Calu3 (cell line): ENCODE measurements around the gene ZNF581. TPM values are rescaled to one million over a fixed set of nuclear protein-coding genes. Genes with fewer than 3 reads are reported as not detected.

Experiments used
- BruUV-seq: library from RNA; stranded (reverse); fragments of 400-500 nt; replicated peaks from 2 replicates; lab custom pipeline; 2021; lab: Mats Ljungman, UMichigan
- CTCF ChIA-PET: fragments of 300-600 bp; sonication (Branson Sonifier 250); formaldehyde crosslinking; loops from one replicate; lab custom pipeline; 2022; ENCODE audit warnings: antibody characterized with exemption; lab: Charles Lee
- DNase-seq: peaks from one replicate; pipeline ENCODE4 v3.0.0; 2022
- H3K27ac Mint-ChIP-seq: one replicate; pipeline ENCODE4 v1.8.0; 2022; ENCODE audit warnings: mixed read lengths; ENCODE audit not compliant: unreplicated experiment
- H3K27me3 Mint-ChIP-seq: one replicate; pipeline ENCODE4 v1.8.0; 2022; ENCODE audit warnings: mixed read lengths; ENCODE audit not compliant: unreplicated experiment
- H3K36me3 Mint-ChIP-seq: one replicate; pipeline ENCODE4 v1.8.0; 2022; ENCODE audit warnings: mild to moderate bottlenecking, moderate library complexity, mixed read lengths; ENCODE audit not compliant: insufficient read depth, unreplicated experiment
- H3K4me1 Mint-ChIP-seq: one replicate; pipeline ENCODE4 v1.8.0; 2022; ENCODE audit warnings: mild to moderate bottlenecking, low read depth, mixed read lengths; ENCODE audit not compliant: unreplicated experiment
- H3K4me3 Mint-ChIP-seq: one replicate; pipeline ENCODE4 v1.8.0; 2022; ENCODE audit warnings: mild to moderate bottlenecking, low read depth, moderate library complexity, mixed read lengths; ENCODE audit not compliant: unreplicated experiment
- H3K9me3 Mint-ChIP-seq: one replicate; pipeline ENCODE4 v1.8.0; 2022; ENCODE audit warnings: low read depth, mixed read lengths; ENCODE audit not compliant: unreplicated experiment
- CTCF ChIP-seq: fragments of 200-600 bp; IDR thresholded peaks from one replicate; pipeline ENCODE4 v1.8.0; 2022; ENCODE audit warnings: antibody characterized with exemption; ENCODE audit not compliant: unreplicated experiment
- intact Hi-C: fragments of 100-400 bp; cut with micrococcal nuclease; formaldehyde crosslinking; loops from one replicate; pipeline ENCODE4 v1.10.0; 2022; ENCODE audit not compliant: unreplicated experiment
- total RNA-seq: library from RNA; stranded (reverse); gene quantifications from 2 replicates; pipeline ENCODE4 v1.2.3, GENCODE V29; 2022

ZNF581 gene
- total RNA-seq, 1 experiment from 2014 or later = 33.1 TPM

- Mint-ChIP-seq H3K4me3 (peak overlapping the region; percentile 8), H3K4me1 (peaks cover 60% of the 10 kb centered on the region), H3K27me3 (no peaks in the 10 kb centered on the region), H3K36me3 (peaks cover 93% of the 10 kb centered on the region), H3K9me3 (no peaks in the 10 kb centered on the region), H3K27ac (no peak overlapping the region)
- CTCF ChIA-PET = interaction anchor here (1.5 kb wide), 1 partner anchor 38 kb away, joined by 9 read pairs; no protein-coding TSS in a partner anchor
- intact Hi-C loops = no loop called here
- no peak for TF ChIP-seq CTCF
- BruUV-seq = no TSS peak
- DNase-seq = no peak
Measured at GRCh38 chr19:55670280-55671053, 27.0 kb downstream of the ZNF581 start.

DNA sequence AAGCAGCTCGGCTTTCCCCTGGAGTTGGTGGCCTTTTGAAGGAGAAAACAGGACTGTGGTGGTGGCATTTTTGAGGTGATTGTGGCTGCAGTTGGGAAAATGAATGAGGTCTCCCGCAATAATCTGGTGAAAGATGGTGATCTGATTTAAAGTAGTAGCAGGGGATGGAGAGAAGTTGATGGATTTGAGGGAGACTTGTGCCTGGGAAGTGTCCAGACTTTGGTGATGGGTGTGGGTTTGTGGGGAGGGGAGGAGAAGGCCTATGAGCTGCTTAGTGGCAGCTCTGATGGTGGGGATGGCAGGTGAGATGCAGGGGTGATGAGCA, 27.6 kb downstream of the ZNF581 start:
- H3K9me3 Mint-ChIP-seq = no peaks in the 10 kb centered on the region
- intact Hi-C loops = no loop called here
- CTCF ChIA-PET = interaction anchor here (1.0 to 1.5 kb wide), 6 partner anchors 13 to 662 kb away, joined by 3 to 15 read pairs (median 6); partner anchors contain the start of gene U2AF2

GRCh38 chr19:55672418-55672817, 29.0 kb downstream of the ZNF581 start:
- H3K4me3 Mint-ChIP-seq = no peak overlapping the region

More for the DNA sequence above, 27.6 kb downstream of the ZNF581 start:
- Mint-ChIP-seq H3K27me3 (no peaks in the 10 kb centered on the region), H3K4me1 (peaks cover 60% of the 10 kb centered on the region), H3K36me3 (peaks cover 93% of the 10 kb centered on the region), H3K4me3 (peak overlapping the region; percentile 10), H3K27ac (no peak overlapping the region)
- DNase-seq = no peak
- no peak for TF ChIP-seq CTCF
- BruUV-seq = no TSS peak

GRCh38 chr19:55673465-55673864, 30.0 kb downstream of the ZNF581 start:
- Mint-ChIP-seq H3K4me1 (peaks cover 60% of the 10 kb centered on the region), H3K4me3 (no peak overlapping the region), H3K27ac (peak overlapping the region; percentile 24), H3K36me3 (peaks cover 80% of the 10 kb centered on the region), H3K27me3 (no peaks in the 10 kb centered on the region), H3K9me3 (no peaks in the 10 kb centered on the region)
- no peak for TF ChIP-seq CTCF
- no peak for DNase-seq
- intact Hi-C loops = loop anchor here (2.0 kb wide), 1 partner anchor 17 kb away; no protein-coding TSS in a partner anchor
- CTCF ChIA-PET = no interaction called here
- BruUV-seq = no TSS peak

More at GRCh38 chr19:55672418-55672817, 29.0 kb downstream of the ZNF581 start:
- CTCF ChIA-PET = interaction anchor here (1.5 kb wide), 2 partner anchors 12 to 40 kb away, joined by 5 to 9 read pairs; no protein-coding TSS in a partner anchor
- intact Hi-C loops = loop anchor here (2.0 kb wide), 1 partner anchor 16 kb away; no protein-coding TSS in a partner anchor
- no peaks in the 10 kb centered on the region for H3K9me3 Mint-ChIP-seq
- peaks cover 63% of the 10 kb centered on the region for H3K4me1 Mint-ChIP-seq
- no peak overlapping the region for H3K27ac Mint-ChIP-seq
- DNase-seq = no peak
- H3K27me3 Mint-ChIP-seq = no peaks in the 10 kb centered on the region
- TF ChIP-seq CTCF = no peak
- H3K36me3 Mint-ChIP-seq = peaks cover 87% of the 10 kb centered on the region
- no TSS peak for BruUV-seq
